Upper lobe of left lung (tissue), 4 donors: ENCODE measurements around the gene RPL11.

Experiments
- CTCF ChIP-seq, 6 experiments: fragments of 450-650 bp in 4 of 6; fragments of 200-600 bp in 2 of 6; sonication (generic) in 2 of 6; IDR thresholded peaks; one replicate each; pipeline ENCODE4 v1.5.1; 2016 to 2019; ENCODE audit warnings: antibody characterized with exemption in 6 of 6
- POLR2A ChIP-seq, 4 donors: fragments of 450-650 bp; IDR thresholded peaks; one replicate each; pipeline ENCODE4 v1.5.1; 2016 to 2017; ENCODE audit warnings: antibody characterized with exemption in 4 of 4, mild to moderate bottlenecking in 2 of 4

- TF ChIP-seq CTCF (IDR thresholded peaks at IDR 0.05) (no peak), POLR2A (IDR thresholded peaks at IDR 0.05) (no peak)
Measured at GRCh38 chr1:23722652-23723051, 31.0 kb downstream of the RPL11 start.
